Fibroblast of skin of right biceps (primary cell): Measurements from ENCODE around the gene ZNF135.
A peak's percentile ranks its signal among the peaks of the same experiment; 100 is the strongest.

Source experiments
- DNase-seq: peaks from one replicate; pipeline ENCODE4 v3.0.0-alpha.2; 2013

The ZNF135 gene

GRCh38 chr19:58059003-58059670, at the start of gene ZNF135:
ZNF135 (plus strand) TSS chr19:58059282; CDS start chr19:58060003, 721 bp downstream.
- peak; percentile 87 for DNase-seq

- no peak for DNase-seq
Observed at GRCh38 chr19:58009301-58009665, 49.8 kb upstream of the ZNF135 start.

DNA sequence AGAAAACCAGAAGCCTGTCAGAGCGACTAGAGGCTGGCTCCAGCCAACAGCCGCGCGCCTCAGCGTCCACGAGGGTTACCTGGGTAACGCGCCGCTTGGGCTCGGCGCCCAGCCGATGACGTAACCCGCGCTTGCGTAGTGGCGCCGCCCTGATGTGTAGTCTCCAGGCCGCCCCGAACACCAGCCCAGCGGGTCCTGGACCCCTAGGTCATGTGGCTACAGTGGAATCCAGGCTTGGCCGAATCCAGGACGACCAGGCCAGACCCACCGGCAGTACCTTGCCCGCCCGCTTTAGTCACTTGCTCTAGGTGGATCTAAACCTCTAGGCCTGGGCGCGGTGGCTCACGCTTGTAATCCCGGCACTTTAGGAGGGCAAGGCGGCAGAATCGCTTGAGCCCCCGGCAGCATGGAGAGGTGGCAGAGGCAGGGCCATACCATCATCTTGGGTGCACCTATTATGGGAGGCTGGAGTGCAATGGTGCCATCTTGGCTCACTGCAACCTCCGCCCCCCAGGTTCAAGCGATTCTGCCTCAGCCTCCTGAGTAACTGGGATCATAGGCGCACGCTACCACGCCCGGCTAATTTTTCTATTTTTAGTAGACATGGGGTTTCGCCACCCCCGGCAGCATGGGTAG, 49.3 kb upstream of the ZNF135 start:
- DNase-seq, result peak; percentile 85

DNA sequence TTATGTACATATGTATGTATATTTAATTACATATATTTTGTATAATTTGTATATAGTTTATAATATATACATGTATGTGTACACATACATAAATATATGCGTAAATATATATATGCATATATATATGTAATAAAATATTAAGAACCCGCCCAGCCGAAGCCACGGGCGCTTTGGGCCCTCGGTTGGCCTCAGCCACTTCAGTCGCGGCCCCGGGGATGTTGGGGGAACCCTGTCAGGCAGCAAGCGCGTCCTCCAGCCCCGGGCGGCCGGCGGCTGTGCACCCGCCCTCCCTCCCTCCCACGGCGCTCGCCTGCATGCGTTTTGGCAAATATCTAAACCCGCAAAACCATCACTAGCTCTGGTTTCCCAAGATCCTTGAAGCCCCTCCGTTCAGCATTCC, 48.6 kb upstream of the ZNF135 start:
- DNase-seq, result no peak

DNA sequence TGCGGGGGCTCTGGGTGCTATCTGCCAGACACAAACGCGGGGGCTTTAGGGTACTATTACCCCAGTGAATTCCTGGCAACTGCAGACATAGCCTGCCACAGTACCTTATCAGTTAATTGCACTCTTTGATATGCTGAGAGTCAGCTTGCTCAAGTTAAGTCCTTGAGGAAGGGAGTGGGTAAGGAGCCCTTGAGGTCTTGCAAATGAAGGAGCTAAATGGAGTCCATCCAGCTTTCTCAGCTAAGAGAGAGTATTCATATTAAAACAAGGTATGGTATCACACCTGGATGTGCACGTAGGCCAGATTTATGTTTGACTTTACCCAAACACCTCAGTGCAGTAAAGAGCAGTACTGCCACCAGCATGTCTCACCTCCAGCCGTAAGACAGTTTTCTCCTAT, 44.9 kb upstream of the ZNF135 start:
- DNase-seq, result no peak

- DNase-seq, result no peak
Observed at GRCh38 chr19:58020129-58020528, 39.0 kb upstream of the ZNF135 start.

- DNase-seq, result peak; percentile 29
Observed at GRCh38 chr19:58021541-58022282, 37.4 kb upstream of the ZNF135 start.

- no peak for DNase-seq
Observed at GRCh38 chr19:58022283-58022660, 36.8 kb upstream of the ZNF135 start.

- no peak for DNase-seq
Observed at GRCh38 chr19:58024661-58025060, 34.4 kb upstream of the ZNF135 start.

DNA sequence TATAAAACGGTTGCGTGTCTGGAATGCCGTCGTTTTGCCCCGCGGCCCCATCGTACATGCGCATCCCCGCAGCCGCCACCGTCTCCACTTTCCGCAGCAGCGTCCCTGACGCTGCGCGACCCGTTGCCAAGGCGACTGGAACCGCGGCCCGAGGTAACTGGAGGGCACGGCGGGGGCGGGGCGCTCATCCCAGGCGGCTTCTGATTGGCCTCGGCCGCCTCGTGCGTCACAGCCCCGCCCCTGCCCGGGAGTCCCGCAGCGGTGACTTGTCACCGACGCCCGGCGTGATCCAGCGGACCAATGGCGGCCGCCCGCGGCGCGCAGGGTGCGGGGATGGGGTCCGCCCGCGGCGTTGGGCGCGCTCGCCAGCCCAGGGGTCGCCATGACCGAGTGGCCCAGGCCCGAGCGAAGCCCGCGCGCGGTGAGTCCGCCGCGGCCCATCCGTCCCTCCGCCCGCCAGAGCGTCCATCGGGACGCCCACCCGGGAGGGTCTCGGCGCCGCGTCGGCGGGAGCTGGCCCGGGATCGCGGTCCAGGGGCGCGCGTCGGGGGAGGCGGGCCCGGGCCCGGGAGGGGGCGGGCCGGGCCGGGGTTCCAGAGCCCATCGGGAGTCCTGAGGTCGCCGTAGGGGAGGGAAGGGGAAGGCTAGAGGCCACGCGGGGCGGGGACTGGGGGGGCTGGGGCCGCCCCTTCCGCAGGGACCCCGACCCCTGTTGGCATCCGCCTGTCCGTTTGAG, 25.2 kb upstream of the ZNF135 start, which contains the start of gene ZSCAN1:
Gene ZSCAN1 (plus strand): TSS at position 285 of the 736 bp plus-strand sequence. CDS start 3,812 bp downstream, outside the sequence.
- peak; percentile 87 for DNase-seq

GRCh38 chr19:58034477-58034793, 24.6 kb upstream of the ZNF135 start:
- DNase-seq, result no peak

- DNase-seq, result no peak
Observed at GRCh38 chr19:58035863-58036262, 23.2 kb upstream of the ZNF135 start.

DNA sequence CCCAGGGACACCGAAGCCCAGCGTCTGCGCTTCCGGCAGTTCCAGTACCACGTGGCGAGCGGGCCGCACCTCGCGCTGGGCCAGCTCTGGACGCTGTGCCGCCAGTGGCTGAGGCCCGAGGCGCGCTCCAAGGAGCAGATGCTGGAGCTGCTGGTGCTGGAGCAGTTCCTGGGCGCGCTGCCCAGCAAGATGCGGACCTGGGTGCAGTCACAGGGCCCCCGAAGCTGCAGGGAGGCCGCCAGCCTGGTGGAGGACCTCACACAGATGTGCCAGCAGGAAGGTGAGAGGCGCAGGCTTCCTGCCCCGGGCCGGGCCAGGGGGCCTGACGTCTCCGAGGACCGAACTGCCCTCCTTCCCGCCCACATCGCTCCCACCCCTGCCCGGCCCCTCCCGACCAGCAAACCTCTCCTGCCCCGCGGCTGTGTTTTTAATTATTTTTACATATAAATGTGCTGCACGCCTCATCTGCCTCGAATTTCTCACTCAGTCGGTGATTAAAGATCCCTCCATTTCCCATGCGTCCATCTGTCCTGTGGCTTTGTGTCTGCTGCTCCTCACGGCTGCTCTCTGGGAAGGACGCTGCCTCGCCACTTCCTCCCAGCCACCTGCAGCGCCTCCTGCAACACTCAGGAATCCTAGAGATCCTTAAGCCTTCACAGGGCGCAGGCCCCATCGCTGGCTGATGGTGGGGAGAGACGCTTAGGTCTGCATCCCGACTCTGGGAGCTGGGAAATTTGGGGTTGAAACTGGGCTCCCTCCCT, 21.0 kb upstream of the ZNF135 start:
- no peak for DNase-seq

DNA sequence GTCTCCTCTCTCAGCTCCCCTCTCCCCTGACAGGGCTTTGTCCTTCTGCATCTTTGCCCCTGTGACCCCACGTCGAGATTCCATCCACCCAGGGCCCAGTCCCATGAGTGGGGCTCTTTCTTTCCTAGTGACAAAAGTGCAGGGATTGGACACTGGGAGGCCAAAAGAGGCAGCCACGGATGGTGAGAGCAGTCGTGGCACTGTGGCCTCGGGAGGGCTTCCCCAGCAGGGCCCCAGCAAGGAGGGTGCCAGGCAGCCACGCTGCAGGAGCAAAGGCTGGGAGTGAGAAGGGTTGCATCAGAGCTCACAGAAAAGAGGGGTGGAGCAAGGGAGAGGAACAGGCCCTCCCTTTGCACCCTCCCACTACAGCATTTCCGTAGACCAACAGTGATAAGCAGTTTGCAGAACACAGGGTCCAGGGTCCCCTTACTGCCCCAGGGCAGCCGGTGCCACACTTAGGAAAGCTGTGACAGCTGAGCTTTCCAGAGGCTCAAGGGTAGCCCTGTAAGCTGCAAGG, 20.3 kb upstream of the ZNF135 start:
- DNase-seq, result no peak

- DNase-seq, result no peak
Observed at GRCh38 chr19:58040751-58041525, 18.1 kb upstream of the ZNF135 start.

GRCh38 chr19:58042495-58043340, 16.4 kb upstream of the ZNF135 start:
- no peak for DNase-seq

DNA sequence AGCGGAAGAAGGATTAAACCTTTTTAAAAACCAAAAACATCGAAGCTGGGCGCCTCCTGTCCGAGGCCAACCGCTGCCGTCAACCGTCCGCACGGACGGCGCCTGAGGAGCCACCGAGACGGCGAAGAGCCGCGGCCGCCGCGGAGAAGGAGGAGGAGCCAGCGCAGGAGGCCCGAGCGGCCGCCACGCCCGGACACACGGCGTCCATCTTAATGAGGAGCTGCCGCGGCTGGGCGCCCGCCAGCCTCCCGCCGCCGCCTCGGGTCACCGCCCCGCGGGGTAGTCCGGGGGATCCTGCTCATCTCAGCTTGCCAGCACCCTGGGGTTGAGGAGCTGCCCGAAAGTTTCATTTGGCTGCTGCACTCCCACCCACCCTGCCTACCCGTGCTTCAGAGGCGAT, 14.7 kb upstream of the ZNF135 start:
- DNase-seq, result no peak

DNA sequence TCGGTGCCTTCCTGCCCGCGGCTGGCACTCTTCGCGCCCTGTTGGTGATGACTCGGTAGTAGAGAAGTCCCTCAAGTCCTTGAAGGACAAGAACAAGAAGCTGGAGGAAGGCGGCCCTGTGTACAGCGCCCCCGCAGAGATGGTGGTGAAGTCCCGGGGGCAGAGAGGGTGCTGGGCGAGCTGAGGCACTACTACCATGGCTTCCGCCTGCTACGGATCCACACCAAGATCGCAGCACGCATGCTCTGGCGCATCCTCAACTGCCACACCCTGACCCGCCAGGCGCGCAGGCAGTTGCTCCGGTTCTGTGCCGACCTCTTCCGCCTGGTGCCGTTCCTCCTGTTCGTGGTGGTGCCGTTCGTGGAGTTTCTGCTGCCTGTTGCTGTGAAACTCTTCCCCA, 14.2 kb upstream of the ZNF135 start:
- DNase-seq, result no peak

DNA sequence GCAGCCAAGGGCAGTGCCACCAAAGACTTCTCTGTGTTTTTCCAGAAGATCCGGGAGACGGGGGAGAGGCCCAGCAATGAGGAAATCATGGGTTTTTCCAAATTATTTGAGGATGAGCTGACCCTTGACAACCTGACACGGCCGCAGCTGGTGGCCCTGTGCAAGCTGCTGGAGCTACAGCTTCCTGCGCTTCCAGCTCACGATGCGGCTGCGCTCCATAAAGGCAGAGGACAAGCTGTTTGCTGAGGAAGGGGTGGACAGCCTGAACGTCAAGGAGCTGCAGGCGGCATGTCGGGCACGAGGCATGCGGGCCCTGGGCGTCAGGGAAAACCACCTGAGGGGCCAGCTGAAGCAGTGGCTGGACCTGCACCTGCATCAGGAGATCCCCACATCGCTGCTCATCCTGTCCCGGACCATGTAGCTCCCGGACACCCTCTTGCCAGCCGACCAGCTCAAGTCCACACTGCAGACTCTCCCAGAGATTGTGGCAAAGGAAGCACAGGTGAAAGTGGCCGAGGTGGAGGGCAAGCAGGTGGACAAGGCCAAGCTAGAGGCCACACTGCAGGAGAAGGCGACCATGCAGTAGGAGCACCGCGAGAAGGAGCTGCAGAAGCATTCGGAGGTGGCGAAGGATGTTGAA, 13.6 kb upstream of the ZNF135 start:
- no peak for DNase-seq

DNA sequence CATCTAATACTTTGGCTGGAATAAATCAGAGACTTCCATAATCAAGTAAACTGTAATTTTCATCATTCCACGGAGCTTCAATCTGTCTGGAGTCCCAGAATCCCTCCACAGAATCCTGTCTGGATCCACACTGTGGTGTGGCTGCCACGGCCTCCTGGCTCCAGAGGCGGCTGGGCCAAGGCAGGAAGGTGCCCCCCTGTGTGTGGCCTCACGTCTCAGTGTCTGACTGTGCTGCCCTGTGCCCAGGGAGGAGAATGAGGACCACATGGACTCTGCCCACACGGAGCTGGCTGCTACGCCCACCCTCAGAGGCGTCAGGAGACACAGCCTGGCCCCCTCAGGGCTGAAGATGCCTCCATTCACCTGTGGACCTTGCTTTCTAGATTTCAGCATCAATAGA, 12.2 kb upstream of the ZNF135 start:
- DNase-seq, result no peak
